NCI-H1417 treated with DMSO at 0.1 percent for 48 hours (cell line): ENCODE measurements around the gene RAET1E.
"Not testable (repeated sequence)": the region's sequence is repeated elsewhere in the genome, so short reads cannot be mapped to it uniquely, and the experiment has no call there.

ENCODE experiments used
- DNase-seq: peaks from one replicate; lab custom pipeline; 2025; lab: John Stamatoyannopoulos, UW

Gene RAET1E

GRCh38 chr6:149909701-149910470, 12.0 kb upstream of the RAET1E start:
- no peak for DNase-seq

- DNase-seq: not testable (repeated sequence)
Observed at GRCh38 chr6:149908480-149908879, 10.6 kb upstream of the RAET1E start.

GRCh38 chr6:149907317-149907716, 9.4 kb upstream of the RAET1E start:
- DNase-seq: no peak

GRCh38 chr6:149906405-149906804, 8.5 kb upstream of the RAET1E start:
- DNase-seq: no peak

GRCh38 chr6:149905911-149906371, 8.0 kb upstream of the RAET1E start:
- no peak for DNase-seq

GRCh38 chr6:149905371-149905910, 7.5 kb upstream of the RAET1E start:
- no peak for DNase-seq

GRCh38 chr6:149904661-149905370, 6.9 kb upstream of the RAET1E start:
- no peak for DNase-seq

GRCh38 chr6:149903938-149904611, 6.2 kb upstream of the RAET1E start:
- DNase-seq: peak; percentile 49

- no peak for DNase-seq
Observed at GRCh38 chr6:149901444-149902140, 3.7 kb upstream of the RAET1E start.

GRCh38 chr6:149900620-149901443, 2.9 kb upstream of the RAET1E start:
- DNase-seq: no peak

GRCh38 chr6:149899926-149900619, 2.2 kb upstream of the RAET1E start:
- DNase-seq: no peak

- no peak for DNase-seq
Observed at GRCh38 chr6:149899486-149899885, 1.6 kb upstream of the RAET1E start.

GRCh38 chr6:149898966-149899365, 1.1 kb upstream of the RAET1E start:
- no peak for DNase-seq

- no peak for DNase-seq
Observed at GRCh38 chr6:149897015-149897697, 757 bp downstream of the RAET1E start.

- no peak for DNase-seq
Observed at GRCh38 chr6:149896491-149896890, 1.4 kb downstream of the RAET1E start.

- no peak for DNase-seq
Observed at GRCh38 chr6:149895833-149896271, 2.1 kb downstream of the RAET1E start.

- DNase-seq: no peak
Observed at GRCh38 chr6:149895048-149895590, 2.8 kb downstream of the RAET1E start.

GRCh38 chr6:149891864-149892263, 6.0 kb downstream of the RAET1E start:
- not testable (repeated sequence) for DNase-seq

- DNase-seq: no peak
Observed at GRCh38 chr6:149891259-149891658, 6.7 kb downstream of the RAET1E start.
